ENCODE results near the gene NDFIP1. TPM values are rescaled to one million over a fixed set of nuclear protein-coding genes. Genes with fewer than 3 reads are reported as not detected.

Gene NDFIP1
- total and polyA plus RNA-seq, 10 of the 15 experiments (the other 5 are each of a cell fraction or from before 2014, with no cell fraction given): 0.08 to 2.7 (median 0.92) TPM

DNA sequence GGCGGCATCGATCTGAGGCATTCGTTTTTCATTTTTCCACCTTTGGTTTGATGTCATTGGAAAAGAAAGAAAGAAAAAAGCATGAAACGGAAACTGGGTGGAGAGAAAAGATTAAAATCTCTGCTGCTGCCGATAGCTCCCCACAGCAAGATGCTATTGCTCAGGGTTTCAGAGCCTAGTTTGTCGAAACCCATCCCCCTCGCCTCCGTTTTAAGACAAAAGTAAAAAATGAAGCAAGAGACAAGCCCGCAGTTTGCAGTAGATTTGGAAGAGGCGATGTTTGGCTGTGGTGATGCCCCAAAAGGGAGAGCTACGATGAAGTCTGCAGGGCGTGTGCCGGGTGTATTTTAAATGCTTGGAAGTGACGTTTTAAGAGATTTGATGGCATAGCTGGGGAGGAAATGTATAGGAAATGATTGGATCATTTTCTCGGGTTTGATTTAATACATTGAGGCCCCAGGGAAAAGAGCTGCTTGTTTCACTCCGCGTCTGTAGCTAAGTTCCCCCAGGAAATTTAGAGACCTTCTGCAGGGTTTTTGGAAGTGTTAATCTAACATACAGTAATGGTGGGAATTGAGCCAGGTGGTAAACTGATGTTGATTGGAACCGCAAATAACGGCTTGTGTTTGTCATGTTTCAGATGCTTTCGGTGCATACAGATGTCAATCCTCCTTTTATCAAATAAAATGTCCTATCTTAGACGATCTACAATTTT, 909 bp downstream of the NDFIP1 start:
- H3K4me2 ChIP-seq (ENCODE audit: control insufficient read depth, insufficient read depth): peak overlapping the region; percentile 89
- H3K4me3 ChIP-seq: peak overlapping the region; percentile 52; the same call in 1 of the 2 replicates
- RAD21 ChIA-PET (ENCODE audit: unreplicated experiment): no interaction called here
- no peaks in the 10 kb centered on the region for H3K36me3 ChIP-seq (ENCODE audit: control insufficient read depth in 2 of 2, insufficient read depth in 2 of 2, low read length in 1 of 2)
- no peak overlapping the region for H3K27ac ChIP-seq (ENCODE audit: control insufficient read depth, insufficient read depth)
- H3K9ac ChIP-seq (ENCODE audit: control insufficient read depth, insufficient read depth, low read length): peak overlapping the region; percentile 70
- TF ChIP-seq POU2F2 (IDR thresholded peaks at IDR 0.05; ENCODE audit: borderline replicate concordance, low read depth, low read length) (no peak), KLF5 (IDR thresholded peaks at IDR 0.05; ENCODE audit: partially characterized antibody) (no peak), MEF2B (IDR thresholded peaks at IDR 0.05; ENCODE audit: partially characterized antibody, poor library complexity, severe bottlenecking) (peak; percentile 0), BMI1 (IDR thresholded peaks at IDR 0.05; ENCODE audit: borderline replicate concordance) (peak; percentile 68)
- SMC1A ChIA-PET (ENCODE audit: uncharacterized antibody, unreplicated experiment): interaction anchor here (1.1 kb wide), 1 partner anchor 1402 kb away, joined by 3 read pairs; no protein-coding TSS in a partner anchor
- CTCF ChIA-PET: interaction anchor here (1.1 to 1.5 kb wide), 4 partner anchors 39 to 148 kb away, joined by 3 to 4 read pairs (median 4); no protein-coding TSS in a partner anchor
- H3K79me2 ChIP-seq (ENCODE audit: control insufficient read depth, insufficient read depth, low read length): no peaks in the 10 kb centered on the region
- POLR2A ChIA-PET: no interaction called here
- WGBS (ENCODE audit: insufficient coverage, insufficient replicate concordance, low lambda C conversion rate, missing lambda C conversion rate): under 1% methylated on average over 21 of the region's 21 CpGs
- no TSS peak for BruUV-seq (replicated peaks)
- H3K4me1 ChIP-seq (ENCODE audit: control insufficient read depth, insufficient read depth, low read length): peaks cover 11% of the 10 kb centered on the region
- no peak for ATAC-seq
- in situ Hi-C loops (cut with MboI) (no loop called here), intact Hi-C loops (cut with micrococcal nuclease; ENCODE audit: unreplicated experiment) (loop anchor here (5.0 kb wide), 1 partner anchor 92 kb away; no protein-coding TSS in a partner anchor)
- no peak for DNase-seq (ENCODE audit: low read depth, low spot score)
- no peaks in the 10 kb centered on the region for H4K20me1 ChIP-seq (ENCODE audit: control insufficient read depth, insufficient read depth)
- H3K9me3 ChIP-seq (replicated peaks; ENCODE audit: control insufficient read depth, insufficient read depth, low read length): no peaks in the 10 kb centered on the region
- peaks cover 0 to 12% of the 10 kb centered on the region in 2 experiments for H3K27me3 ChIP-seq (replicated peaks in 1 of 2; ENCODE audit: control insufficient read depth in 2 of 2, insufficient read depth in 2 of 2, low read length in 1 of 2)
- H2AFZ ChIP-seq (ENCODE audit: control insufficient read depth, low read depth, low read length): peak overlapping the region; percentile 87
- FAIRE-seq: no peak

DNA sequence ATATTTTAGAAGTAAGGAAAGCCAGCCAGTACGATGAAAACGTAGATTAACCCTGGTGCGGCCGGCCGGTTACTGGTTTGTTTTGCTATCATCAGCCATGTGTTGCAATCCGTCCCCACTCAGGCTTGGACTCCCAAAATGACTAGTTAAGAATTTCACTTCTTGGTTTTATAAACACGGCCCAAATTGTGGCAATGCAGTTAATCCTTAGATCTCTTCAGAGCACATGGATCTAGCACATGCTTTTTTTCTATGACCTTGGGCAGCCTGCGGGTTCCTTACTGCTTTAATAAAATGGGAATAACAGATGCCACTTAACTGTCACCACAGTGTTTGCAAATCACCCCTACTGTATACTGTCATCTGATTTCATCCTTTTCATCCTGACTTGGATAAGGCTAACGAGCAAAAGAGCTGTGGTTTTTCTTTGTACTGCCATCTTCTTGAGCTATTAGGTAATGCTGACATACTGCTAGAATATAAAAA, 1.5 kb downstream of the NDFIP1 start:
- DNase-seq (ENCODE audit: low read depth, low spot score) (peak; percentile 9), ATAC-seq (peak; percentile 42), FAIRE-seq (no peak)
- no peaks in the 10 kb centered on the region for H3K79me2 ChIP-seq (ENCODE audit: control insufficient read depth, insufficient read depth, low read length)
- 5% methylated on average over 9 of the region's 9 CpGs for WGBS (ENCODE audit: insufficient coverage, insufficient replicate concordance, low lambda C conversion rate, missing lambda C conversion rate)
- no peaks in the 10 kb centered on the region for H3K9me3 ChIP-seq (replicated peaks; ENCODE audit: control insufficient read depth, insufficient read depth, low read length)
- H3K9ac ChIP-seq (ENCODE audit: control insufficient read depth, insufficient read depth, low read length): no peak overlapping the region
- H3K4me3 ChIP-seq: no peak overlapping the region
- H4K20me1 ChIP-seq (ENCODE audit: control insufficient read depth, insufficient read depth): no peaks in the 10 kb centered on the region
- ChIA-PET SMC1A (ENCODE audit: uncharacterized antibody, unreplicated experiment) (interaction anchor here (1.1 kb wide), 1 partner anchor 1401 kb away, joined by 3 read pairs; no protein-coding TSS in a partner anchor), RAD21 (ENCODE audit: unreplicated experiment) (no interaction called here), POLR2A (no interaction called here), CTCF (interaction anchor here (1.1 to 1.5 kb wide), 4 partner anchors 38 to 149 kb away, joined by 3 to 4 read pairs (median 4); no protein-coding TSS in a partner anchor)
- H3K4me2 ChIP-seq (ENCODE audit: control insufficient read depth, insufficient read depth): peak overlapping the region; percentile 89; the same call in 1 of the 2 replicates
- H3K36me3 ChIP-seq (ENCODE audit: control insufficient read depth in 2 of 2, insufficient read depth in 2 of 2, low read length in 1 of 2): no peaks in the 10 kb centered on the region
- H3K4me1 ChIP-seq (ENCODE audit: control insufficient read depth, insufficient read depth, low read length): peaks cover 11% of the 10 kb centered on the region
- no TSS peak for BruUV-seq (replicated peaks)
- no peak overlapping the region for H3K27ac ChIP-seq (ENCODE audit: control insufficient read depth, insufficient read depth)
- H2AFZ ChIP-seq (ENCODE audit: control insufficient read depth, low read depth, low read length): no peak overlapping the region
- H3K27me3 ChIP-seq (replicated peaks in 1 of 2; ENCODE audit: control insufficient read depth in 2 of 2, insufficient read depth in 2 of 2, low read length in 1 of 2): peaks cover 0 to 12% of the 10 kb centered on the region in 2 experiments
- intact Hi-C loops (cut with micrococcal nuclease; ENCODE audit: unreplicated experiment): no loop called here
- in situ Hi-C loops (cut with MboI): no loop called here
- TF ChIP-seq IRF4 (IDR thresholded peaks at IDR 0.05; ENCODE audit: low read depth, low read length): peak; percentile 78; the same call in 1 of the 2 replicates
- no peak for TF ChIP-seq ZNF384 (IDR thresholded peaks at IDR 0.05; ENCODE audit: borderline replicate concordance, low read depth, low read length)
- TF ChIP-seq RCOR1 (conservative IDR thresholded peaks at IDR 0.05; ENCODE audit: low read depth, low read length): no peak
- no peak for TF ChIP-seq SP1 (IDR thresholded peaks at IDR 0.05; ENCODE audit: low read depth, low read length)
- TF ChIP-seq RUNX3 (IDR thresholded peaks at IDR 0.05; ENCODE audit: low read length): peak; percentile 74
- 0 out of 2 replicates have a peak, but pooled peaks have one; percentile 28 for TF ChIP-seq FOXM1 (IDR thresholded peaks at IDR 0.05; ENCODE audit: low read depth, low read length)
- peak; percentile 97 for TF ChIP-seq PAX5 (IDR thresholded peaks at IDR 0.05; ENCODE audit: borderline replicate concordance, low read depth, low read length)
- no peak for TF ChIP-seq EP300 (IDR thresholded peaks at IDR 0.05; ENCODE audit: borderline replicate concordance in 1 of 2, control insufficient read depth in 1 of 2, low read depth in 2 of 2, low read length in 2 of 2)
- TF ChIP-seq, protein P1, sequence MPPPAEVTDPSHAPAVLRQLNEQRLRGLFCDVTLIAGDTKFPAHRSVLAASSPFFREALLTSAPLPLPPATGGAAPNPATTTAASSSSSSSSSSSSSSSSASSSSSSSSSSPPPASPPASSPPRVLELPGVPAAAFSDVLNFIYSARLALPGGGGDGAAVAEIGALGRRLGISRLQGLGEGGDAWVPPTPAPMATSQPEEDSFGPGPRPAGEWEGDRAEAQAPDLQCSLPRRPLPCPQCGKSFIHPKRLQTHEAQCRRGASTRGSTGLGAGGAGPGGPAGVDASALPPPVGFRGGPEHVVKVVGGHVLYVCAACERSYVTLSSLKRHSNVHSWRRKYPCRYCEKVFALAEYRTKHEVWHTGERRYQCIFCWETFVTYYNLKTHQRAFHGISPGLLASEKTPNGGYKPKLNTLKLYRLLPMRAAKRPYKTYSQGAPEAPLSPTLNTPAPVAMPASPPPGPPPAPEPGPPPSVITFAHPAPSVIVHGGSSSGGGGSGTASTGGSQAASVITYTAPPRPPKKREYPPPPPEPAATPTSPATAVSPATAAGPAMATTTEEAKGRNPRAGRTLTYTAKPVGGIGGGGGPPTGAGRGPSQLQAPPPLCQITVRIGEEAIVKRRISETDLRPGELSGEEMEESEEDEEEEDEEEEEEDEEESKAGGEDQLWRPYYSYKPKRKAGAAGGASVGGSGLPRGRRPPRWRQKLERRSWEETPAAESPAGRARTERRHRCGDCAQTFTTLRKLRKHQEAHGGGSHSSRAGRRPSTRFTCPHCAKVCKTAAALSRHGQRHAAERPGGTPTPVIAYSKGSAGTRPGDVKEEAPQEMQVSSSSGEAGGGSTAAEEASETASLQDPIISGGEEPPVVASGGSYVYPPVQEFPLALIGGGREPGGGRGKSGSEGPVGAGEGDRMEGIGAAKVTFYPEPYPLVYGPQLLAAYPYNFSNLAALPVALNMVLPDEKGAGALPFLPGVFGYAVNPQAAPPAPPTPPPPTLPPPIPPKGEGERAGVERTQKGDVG (CRISPR knock-in tag; IDR thresholded peaks at IDR 0.05): no peak
- peak; percentile 79 for TF ChIP-seq ZNF217 (IDR thresholded peaks at IDR 0.05)

All from GM12878 (cell line).